ENCODE data around the gene PXN. TPM values are rescaled to one million over a fixed set of nuclear protein-coding genes. Genes with fewer than 3 reads are reported as not detected.
A peak's percentile ranks its signal among the peaks of the same experiment; 100 is the strongest.
"Not testable (repeated sequence)": the region's sequence is repeated elsewhere in the genome, so short reads cannot be mapped to it uniquely, and the experiment has no call there.

PXN gene
- total RNA-seq, 2 experiments from 2014 or later = 229 to 230 TPM

GRCh38 chr12:120194534-120195395 lies 70.8 kb downstream of the PXN start, which contains the start of gene GCN1:
Gene GCN1, minus strand, starts transcription at chr12:120194715. Its CDS starts 18 bp downstream, at chr12:120194697.
- Mint-ChIP-seq H3K27me3 (no peaks in the 10 kb centered on the region), H3K9me3 (no peaks in the 10 kb centered on the region), H3K27ac (peak within 1 kb of the TSS; percentile 98), H3K4me1 (ENCODE audit: low read depth) (peaks cover 45% of the 10 kb centered on the region), H3K4me3 (peak within 1 kb of the TSS; percentile 95), H3K36me3 (ENCODE audit: low read depth) (peaks cover 72% of the 10 kb centered on the region)
- ChIA-PET POLR2A (interaction anchor here (0.9 to 1.5 kb wide), 4 partner anchors 26 to 97 kb away, joined by 3 to 7 read pairs (median 3); partner anchors contain the start of gene RNU4-2), CTCF (interaction anchor here (1.7 kb wide), 1 partner anchor 107 kb away, joined by 5 read pairs; the partner anchor contains the start of gene SIRT4)
- Histone ChIP-seq H3K9me3 (ENCODE audit: control insufficient read depth in 1 of 2, insufficient read depth in 1 of 2, low read length in 2 of 2) (no peaks in the 10 kb centered on the region), H3K4me3 (ENCODE audit: low read length) (peak within 1 kb of the TSS; percentile 64), H3K27ac (ENCODE audit: low read depth in 1 of 2, low read length in 2 of 2) (peak within 1 kb of the TSS; percentile 75 to 86), H3K27me3 (ENCODE audit: control insufficient read depth in 1 of 2, insufficient read depth in 2 of 2, low read length in 2 of 2) (no peaks in the 10 kb centered on the region), H3K4me1 (ENCODE audit: insufficient read depth, low read length) (peaks cover 49% of the 10 kb centered on the region), H3K36me3 (ENCODE audit: insufficient read depth, low read length) (peaks cover 57% of the 10 kb centered on the region)
- intact Hi-C loops (cut with DNase I, micrococcal nuclease) = loop anchor here in 1 of 2 experiments (5.0 to 10.0 kb wide), 4 partner anchors 77 to 490 kb away; partner anchors contain the start of genes BICDL1, MLEC, RAB35 and SRSF9
- no peak for TF ChIP-seq CTCF (IDR thresholded peaks at IDR 0.05)
- ATAC-seq (ENCODE audit: poor library complexity) (peak; percentile 88), DNase-seq (peak; percentile 75 to 92 (median 86))

GRCh38 chr12:120194226-120194533 lies 71.3 kb downstream of the PXN start:
- Mint-ChIP-seq H3K4me1 (ENCODE audit: low read depth) (peaks cover 39% of the 10 kb centered on the region), H3K9me3 (no peaks in the 10 kb centered on the region), H3K27me3 (no peaks in the 10 kb centered on the region), H3K36me3 (ENCODE audit: low read depth) (peaks cover 69% of the 10 kb centered on the region), H3K27ac (peak overlapping the region; percentile 84), H3K4me3 (peak overlapping the region; percentile 95)
- intact Hi-C loops (cut with DNase I, micrococcal nuclease) = loop anchor here in 1 of 2 experiments (5.0 to 10.0 kb wide), 4 partner anchors 77 to 491 kb away; partner anchors contain the start of genes BICDL1, MLEC, RAB35 and SRSF9
- Histone ChIP-seq H3K4me3 (ENCODE audit: low read length) (peak overlapping the region; percentile 64), H3K27ac (ENCODE audit: low read depth in 1 of 2, low read length in 2 of 2) (peak overlapping the region; percentile 35 to 75), H3K27me3 (ENCODE audit: control insufficient read depth in 1 of 2, insufficient read depth in 2 of 2, low read length in 2 of 2) (no peaks in the 10 kb centered on the region), H3K9me3 (ENCODE audit: control insufficient read depth in 1 of 2, insufficient read depth in 1 of 2, low read length in 2 of 2) (no peaks in the 10 kb centered on the region), H3K36me3 (ENCODE audit: insufficient read depth, low read length) (peaks cover 55% of the 10 kb centered on the region), H3K4me1 (ENCODE audit: insufficient read depth, low read length) (peaks cover 43% of the 10 kb centered on the region)
- ChIA-PET POLR2A (interaction anchor here (0.9 to 1.5 kb wide), 2 partner anchors 25 to 97 kb away, joined by 3 to 7 read pairs; partner anchors contain the start of gene RNU4-2), CTCF (no interaction called here)
- TF ChIP-seq CTCF (IDR thresholded peaks at IDR 0.05) = no peak
- ATAC-seq (ENCODE audit: poor library complexity) = no peak
- DNase-seq = no peak

- intact Hi-C loops (cut with DNase I, micrococcal nuclease) = loop anchor here in 1 of 2 experiments (5.0 to 10.0 kb wide), 4 partner anchors 76 to 492 kb away; partner anchors contain the start of genes BICDL1, MLEC, RAB35 and SRSF9
- Mint-ChIP-seq H3K4me3 (peak overlapping the region; percentile 95), H3K4me1 (ENCODE audit: low read depth) (peaks cover 31% of the 10 kb centered on the region), H3K36me3 (ENCODE audit: low read depth) (peaks cover 69% of the 10 kb centered on the region), H3K27ac (peak overlapping the region; percentile 84)
- H3K36me3 ChIP-seq (ENCODE audit: insufficient read depth, low read length) = peaks cover 54% of the 10 kb centered on the region
- H3K27ac ChIP-seq (ENCODE audit: low read depth in 1 of 2, low read length in 2 of 2); H3K4me3 ChIP-seq (ENCODE audit: low read length); H3K9me3 ChIP-seq (ENCODE audit: control insufficient read depth in 1 of 2, insufficient read depth in 1 of 2, low read length in 2 of 2); H3K9me3 Mint-ChIP-seq; ATAC-seq (ENCODE audit: poor library complexity); DNase-seq; CTCF ChIA-PET; H3K27me3 ChIP-seq (ENCODE audit: control insufficient read depth in 1 of 2, insufficient read depth in 2 of 2, low read length in 2 of 2); H3K27me3 Mint-ChIP-seq: not testable (repeated sequence)
- POLR2A ChIA-PET = interaction anchor here (0.9 to 2.0 kb wide), 3 partner anchors 8 to 98 kb away, joined by 3 to 10 read pairs (median 7); partner anchors contain the start of genes RNU4-2 and RPLP0
- H3K4me1 ChIP-seq (ENCODE audit: insufficient read depth, low read length) = peaks cover 34% of the 10 kb centered on the region
These were observed 72.2 kb downstream of the PXN start for GRCh38 chr12:120193286-120193685.
